ENCODE measurements around the gene MYOT. TPM values are rescaled to one million over a fixed set of nuclear protein-coding genes. Genes with fewer than 3 reads are reported as not detected.

The MYOT gene
- total RNA-seq, 4 donors from 2014 or later = 19.4 to 35.6 (median 30.0) TPM

DNA sequence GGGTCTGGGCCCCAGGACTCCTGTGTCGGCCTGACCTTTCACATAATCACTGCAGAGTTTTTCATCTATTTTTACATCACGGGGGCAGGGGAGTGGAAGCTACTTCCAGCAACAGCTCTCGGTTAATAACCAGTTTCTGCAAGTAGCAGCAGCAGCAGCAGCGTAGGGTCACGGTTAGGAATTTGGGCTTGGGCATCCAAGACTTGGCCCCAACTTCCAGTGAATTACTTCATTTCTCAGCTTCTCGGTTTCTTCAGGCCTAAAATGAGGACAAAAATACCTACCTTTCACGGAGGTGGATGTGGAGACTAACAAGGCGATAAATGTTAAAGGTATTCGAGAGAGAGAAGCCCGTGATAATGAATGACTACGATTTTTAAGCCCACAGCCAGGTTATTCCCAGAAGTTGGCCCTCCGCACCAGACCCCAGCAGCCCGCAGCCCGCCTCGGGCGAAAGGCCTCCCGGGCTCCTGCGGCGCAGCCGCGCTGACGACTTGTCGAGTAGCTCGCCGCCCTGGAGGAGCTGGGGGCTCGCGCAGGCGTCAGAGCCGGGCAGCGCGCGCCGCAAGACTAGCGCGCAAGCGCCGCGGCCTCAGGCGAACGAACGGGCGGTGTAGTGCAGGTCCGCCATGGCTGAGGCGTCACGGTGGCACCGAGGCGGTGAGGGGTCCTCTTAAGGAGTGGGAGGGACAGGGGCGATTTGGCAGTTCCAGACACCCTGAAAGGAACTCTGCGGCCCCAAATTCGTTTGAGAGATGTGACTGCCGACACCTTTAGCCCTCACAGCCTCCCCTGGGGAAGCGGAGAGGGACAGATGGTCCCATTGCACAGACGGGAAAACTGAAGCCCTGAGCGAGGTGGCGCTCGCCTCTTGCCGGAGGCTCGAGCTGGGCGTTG, 21.5 kb downstream of the MYOT start, which contains the start of gene PKD2L2:
TSS of gene PKD2L2 (plus strand) at position 595 of the 897 bp plus-strand sequence. CDS start at position 630, 35 bp downstream.
- Histone ChIP-seq H3K9me3 (no peaks in the 10 kb centered on the region), H3K27ac (replicated peaks in 1 of 4) (peak within 1 kb of the TSS; percentile 77 to 84 (median 80)), H3K27me3 (no peaks in the 10 kb centered on the region), H3K36me3 (peaks cover 0 to 3% (median 0%) of the 10 kb centered on the region in 4 donors), H3K4me1 (peaks cover 14 to 20% (median 19%) of the 10 kb centered on the region in 4 donors), H3K4me3 (peak within 1 kb of the TSS; percentile 50 to 64 (median 56))
- TF ChIP-seq, protein P1, sequence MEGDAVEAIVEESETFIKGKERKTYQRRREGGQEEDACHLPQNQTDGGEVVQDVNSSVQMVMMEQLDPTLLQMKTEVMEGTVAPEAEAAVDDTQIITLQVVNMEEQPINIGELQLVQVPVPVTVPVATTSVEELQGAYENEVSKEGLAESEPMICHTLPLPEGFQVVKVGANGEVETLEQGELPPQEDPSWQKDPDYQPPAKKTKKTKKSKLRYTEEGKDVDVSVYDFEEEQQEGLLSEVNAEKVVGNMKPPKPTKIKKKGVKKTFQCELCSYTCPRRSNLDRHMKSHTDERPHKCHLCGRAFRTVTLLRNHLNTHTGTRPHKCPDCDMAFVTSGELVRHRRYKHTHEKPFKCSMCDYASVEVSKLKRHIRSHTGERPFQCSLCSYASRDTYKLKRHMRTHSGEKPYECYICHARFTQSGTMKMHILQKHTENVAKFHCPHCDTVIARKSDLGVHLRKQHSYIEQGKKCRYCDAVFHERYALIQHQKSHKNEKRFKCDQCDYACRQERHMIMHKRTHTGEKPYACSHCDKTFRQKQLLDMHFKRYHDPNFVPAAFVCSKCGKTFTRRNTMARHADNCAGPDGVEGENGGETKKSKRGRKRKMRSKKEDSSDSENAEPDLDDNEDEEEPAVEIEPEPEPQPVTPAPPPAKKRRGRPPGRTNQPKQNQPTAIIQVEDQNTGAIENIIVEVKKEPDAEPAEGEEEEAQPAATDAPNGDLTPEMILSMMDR (IDR thresholded peaks at IDR 0.05) = peak in 1 of 3 experiments; percentile 26
- TF ChIP-seq POLR2A (IDR thresholded peaks at IDR 0.05; ENCODE audit: low read depth) (no peak), EP300 (IDR thresholded peaks at IDR 0.05) (no peak), POLR2AphosphoS5 (IDR thresholded peaks at IDR 0.05) (peak; percentile 72 to 77)
- DNase-seq (ENCODE audit: extremely low spot score) = no peak
- 14% methylated on average over 41 of the region's 59 CpGs for WGBS
- intact Hi-C loops (cut with DNase I) = no loop called here

DNA sequence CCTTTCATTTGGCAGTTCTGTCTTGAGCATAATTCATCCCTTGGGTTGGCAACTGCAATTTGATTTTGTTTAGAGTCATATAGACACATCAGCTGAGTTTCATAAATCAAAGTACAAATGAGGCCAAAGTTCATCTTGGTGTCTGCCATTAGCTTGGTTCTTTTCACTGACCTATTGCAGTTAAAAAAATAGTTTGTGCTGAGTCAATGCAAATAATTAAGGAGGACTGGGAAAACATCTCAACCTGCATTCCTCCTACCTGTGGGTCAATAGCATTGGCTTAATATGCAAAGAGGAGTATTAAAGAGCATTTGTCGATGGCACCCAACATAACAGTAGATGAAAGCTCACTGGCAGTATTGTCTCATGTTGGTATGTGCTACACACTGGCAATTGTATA, 23.2 kb downstream of the MYOT start:
- TF ChIP-seq POLR2AphosphoS5 (IDR thresholded peaks at IDR 0.05) (no peak), EP300 (IDR thresholded peaks at IDR 0.05) (no peak), POLR2A (IDR thresholded peaks at IDR 0.05; ENCODE audit: low read depth) (no peak)
- TF ChIP-seq, protein P1 (IDR thresholded peaks at IDR 0.05) = no peak
- H3K4me3 ChIP-seq = no peak overlapping the region
- H3K27ac ChIP-seq (replicated peaks in 1 of 4) = no peak overlapping the region
- no peaks in the 10 kb centered on the region for H3K36me3 ChIP-seq
- peaks cover 14 to 20% (median 19%) of the 10 kb centered on the region in 4 donors for H3K4me1 ChIP-seq
- DNase-seq (ENCODE audit: extremely low spot score) = no peak
- WGBS = 73% methylated on average over 1 of the region's 1 CpG
- no peaks in the 10 kb centered on the region for H3K27me3 ChIP-seq
- H3K9me3 ChIP-seq = no peaks in the 10 kb centered on the region
- intact Hi-C loops (cut with DNase I) = no loop called here

DNA sequence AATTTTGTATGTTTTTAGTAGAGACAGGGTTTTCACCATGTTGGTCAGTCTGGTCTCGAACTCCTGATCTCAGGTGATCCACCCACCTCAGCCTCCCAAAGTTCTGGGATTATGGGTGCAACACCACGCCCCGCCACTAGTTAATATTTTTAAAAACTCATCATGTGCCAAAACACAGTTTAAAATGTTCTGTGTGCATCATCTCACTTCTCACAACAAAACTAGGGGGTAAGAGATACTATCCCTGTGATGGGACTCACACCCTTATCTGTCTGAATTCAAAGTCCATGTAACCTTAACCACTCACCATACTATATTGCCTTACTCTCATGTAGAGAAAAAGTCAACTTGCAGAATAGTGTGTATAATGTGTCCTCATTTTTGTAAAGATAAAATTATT, 24.2 kb downstream of the MYOT start:
- Histone ChIP-seq H3K36me3 (no peaks in the 10 kb centered on the region), H3K27me3 (no peaks in the 10 kb centered on the region), H3K4me3 (no peak overlapping the region), H3K4me1 (peaks cover 14 to 20% (median 19%) of the 10 kb centered on the region in 4 donors), H3K27ac (replicated peaks in 1 of 4) (no peak overlapping the region), H3K9me3 (no peaks in the 10 kb centered on the region)
- DNase-seq (ENCODE audit: extremely low spot score) = no peak
- intact Hi-C loops (cut with DNase I) = no loop called here
- WGBS = 86% methylated on average over 3 of the region's 3 CpGs
- TF ChIP-seq EP300 (IDR thresholded peaks at IDR 0.05) (no peak), POLR2A (IDR thresholded peaks at IDR 0.05; ENCODE audit: low read depth) (no peak), POLR2AphosphoS5 (IDR thresholded peaks at IDR 0.05) (no peak)
- TF ChIP-seq, protein P1 (IDR thresholded peaks at IDR 0.05) = peak in 1 of 3 experiments; percentile 20

DNA sequence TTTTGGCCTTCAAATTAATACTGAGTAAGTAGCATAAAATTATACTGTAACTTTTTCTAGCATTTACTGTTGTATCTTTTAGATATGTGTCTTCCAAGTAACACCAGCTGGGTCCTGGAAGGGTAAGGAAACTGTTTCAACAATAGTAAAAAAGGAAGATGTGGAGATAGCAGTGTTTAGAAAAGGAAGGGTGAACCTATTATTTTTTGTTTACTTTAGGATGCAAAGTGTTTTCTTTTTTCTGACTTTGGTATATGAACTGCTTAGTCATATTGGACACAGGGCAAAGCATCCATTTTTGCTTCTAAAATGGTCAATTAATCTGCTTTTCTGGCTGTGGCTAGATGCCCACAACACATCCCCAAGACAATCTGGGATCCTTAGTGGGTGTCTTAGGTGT, 26.9 kb downstream of the MYOT start:
- no peak for TF ChIP-seq EP300 (IDR thresholded peaks at IDR 0.05)
- TF ChIP-seq POLR2AphosphoS5 (IDR thresholded peaks at IDR 0.05) = no peak
- TF ChIP-seq POLR2A (IDR thresholded peaks at IDR 0.05; ENCODE audit: low read depth) = no peak
- TF ChIP-seq, protein P1 (IDR thresholded peaks at IDR 0.05) = no peak
- intact Hi-C loops (cut with DNase I) = no loop called here
- DNase-seq (ENCODE audit: extremely low spot score) = no peak
- no peak overlapping the region for H3K27ac ChIP-seq (replicated peaks in 1 of 4)
- peaks cover 2 to 10% (median 4%) of the 10 kb centered on the region in 4 donors for H3K4me1 ChIP-seq
- H3K27me3 ChIP-seq = no peaks in the 10 kb centered on the region
- no peak overlapping the region for H3K4me3 ChIP-seq
- no peaks in the 10 kb centered on the region for H3K36me3 ChIP-seq
- no peaks in the 10 kb centered on the region for H3K9me3 ChIP-seq
